BLaER1 (cell line): ENCODE results near the gene CYB561.

Experiments
- H3K27ac ChIP-seq: shearing (Covaris generic); formaldehyde crosslinking; 2 replicates; pipeline ENCODE4 v1.8.1; 2022
- H3K27me3 ChIP-seq: shearing (Covaris generic); formaldehyde crosslinking; 2 replicates; pipeline ENCODE4 v1.8.1; 2022
- H3K36me3 ChIP-seq: shearing (Covaris generic); formaldehyde crosslinking; 2 replicates; pipeline ENCODE4 v1.8.1; 2022
- H3K4me1 ChIP-seq: shearing (Covaris generic); formaldehyde crosslinking; 2 replicates; pipeline ENCODE4 v1.8.1; 2022
- H3K4me2 ChIP-seq: shearing (Covaris generic); formaldehyde crosslinking; 2 replicates; pipeline ENCODE4 v1.8.1; 2022
- H3K4me3 ChIP-seq: shearing (Covaris generic); formaldehyde crosslinking; 2 replicates; pipeline ENCODE4 v1.8.1; 2022
- H3K9ac ChIP-seq: shearing (Covaris generic); formaldehyde crosslinking; 2 replicates; pipeline ENCODE4 v1.8.1; 2022
- H3K9me3 ChIP-seq: shearing (Covaris generic); formaldehyde crosslinking; 2 replicates; pipeline ENCODE4 v1.8.1; 2022
- H4K20me1 ChIP-seq: shearing (Covaris generic); formaldehyde crosslinking; 2 replicates; pipeline ENCODE4 v1.8.1; 2022
- Cebpa-rat ChIP-seq: shearing (Covaris generic); IDR thresholded peaks from 2 replicates; pipeline ENCODE4 v1.8.1; 2022

CYB561 gene

DNA sequence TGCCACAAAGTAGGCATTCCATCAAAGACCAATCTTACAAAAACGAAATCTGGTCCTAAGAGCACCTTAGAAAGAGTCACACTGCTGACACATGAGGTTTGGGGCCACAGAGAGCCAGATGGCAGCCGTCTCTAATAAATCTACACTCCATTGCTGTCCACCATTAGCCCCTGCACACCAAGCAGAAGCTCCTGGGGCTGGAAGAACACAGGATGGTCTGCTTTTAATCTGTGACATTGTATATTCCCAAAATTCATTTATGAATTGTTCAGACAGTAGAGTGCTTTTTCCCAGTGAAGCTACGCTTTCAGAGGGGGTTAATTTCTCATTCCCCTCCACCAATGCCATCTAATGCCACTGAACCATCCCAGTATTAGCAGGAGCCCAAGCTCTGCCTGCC lies 1.6 kb downstream of the CYB561 start:
- H3K27me3 ChIP-seq: peaks cover 30% of the 10 kb centered on the region
- no peak overlapping the region for H3K27ac ChIP-seq
- no peaks in the 10 kb centered on the region for H3K9me3 ChIP-seq
- peaks cover 42% of the 10 kb centered on the region for H3K4me1 ChIP-seq
- no peak overlapping the region for H3K4me2 ChIP-seq
- no peaks in the 10 kb centered on the region for H3K36me3 ChIP-seq
- H3K9ac ChIP-seq: no peak overlapping the region
- H4K20me1 ChIP-seq: peaks cover 11% of the 10 kb centered on the region; the same call in 1 of the 2 replicates
- no peak for TF ChIP-seq Cebpa-rat
- H3K4me3 ChIP-seq: no peak overlapping the region

DNA sequence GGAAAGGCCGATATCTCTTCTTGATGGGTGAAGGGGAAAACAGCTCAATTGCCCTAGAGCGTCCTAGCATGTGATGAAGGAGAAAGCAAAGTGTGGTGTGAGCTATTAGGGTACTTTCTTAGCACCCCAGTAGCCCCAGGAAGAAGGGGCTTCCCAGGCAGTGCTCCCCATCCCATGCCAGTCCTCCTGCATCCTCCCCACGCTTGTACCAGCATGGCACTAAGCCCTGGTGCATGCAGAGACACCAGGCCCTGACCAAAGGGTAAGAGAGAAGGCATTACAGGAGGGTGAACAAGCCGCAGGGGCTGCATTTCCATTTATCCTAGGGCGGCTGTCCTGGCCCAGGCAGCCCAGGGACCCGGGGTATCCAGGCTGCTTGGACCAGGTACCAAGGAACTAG lies 3.1 kb downstream of the CYB561 start:
- no peaks in the 10 kb centered on the region for H3K36me3 ChIP-seq
- H3K9ac ChIP-seq: no peak overlapping the region
- H3K4me1 ChIP-seq: peaks cover 42% of the 10 kb centered on the region
- H3K4me2 ChIP-seq: no peak overlapping the region
- H3K4me3 ChIP-seq: no peak overlapping the region
- peaks cover 30% of the 10 kb centered on the region for H3K27me3 ChIP-seq
- TF ChIP-seq Cebpa-rat: no peak
- peaks cover 11% of the 10 kb centered on the region; the same call in 1 of the 2 replicates for H4K20me1 ChIP-seq
- H3K27ac ChIP-seq: no peak overlapping the region
- H3K9me3 ChIP-seq: no peaks in the 10 kb centered on the region

DNA sequence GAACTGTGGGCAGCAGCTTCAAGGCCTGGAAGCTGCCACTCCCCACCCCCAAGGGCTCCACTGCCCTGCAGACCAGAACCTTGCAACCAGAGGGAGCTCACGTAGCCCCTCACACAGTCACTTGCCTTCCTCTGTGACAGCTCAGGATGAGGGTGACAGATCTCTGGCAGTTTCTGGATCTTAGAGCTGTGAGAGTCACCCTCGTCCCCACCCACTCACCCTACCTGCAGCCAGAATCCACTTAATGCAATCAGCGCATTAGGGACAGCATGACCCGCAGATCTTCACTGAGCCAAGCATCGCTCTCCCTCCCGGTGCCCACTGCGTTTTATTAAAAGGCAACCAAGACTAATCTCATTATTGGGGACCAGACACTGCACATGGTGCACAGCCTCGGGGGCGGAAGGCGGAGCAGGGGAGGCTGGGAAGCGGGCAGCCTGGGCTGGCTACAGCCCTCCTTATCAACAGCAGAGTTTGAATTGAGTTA lies 3.5 kb downstream of the CYB561 start:
- Histone ChIP-seq H3K36me3 (no peaks in the 10 kb centered on the region), H3K4me3 (no peak overlapping the region), H3K27me3 (peaks cover 30% of the 10 kb centered on the region), H3K9me3 (no peaks in the 10 kb centered on the region), H3K9ac (no peak overlapping the region), H3K4me1 (peaks cover 38% of the 10 kb centered on the region), H4K20me1 (peaks cover 11% of the 10 kb centered on the region; the same call in 1 of the 2 replicates), H3K4me2 (no peak overlapping the region), H3K27ac (no peak overlapping the region)
- no peak for TF ChIP-seq Cebpa-rat

GRCh38 chr17:63442074-63442473 lies 4.0 kb downstream of the CYB561 start:
- Histone ChIP-seq H3K36me3 (no peaks in the 10 kb centered on the region), H3K9me3 (no peaks in the 10 kb centered on the region), H3K9ac (no peak overlapping the region), H3K27ac (no peak overlapping the region), H3K4me1 (peaks cover 36% of the 10 kb centered on the region), H3K27me3 (peaks cover 30% of the 10 kb centered on the region), H4K20me1 (peaks cover 11% of the 10 kb centered on the region; the same call in 1 of the 2 replicates), H3K4me2 (no peak overlapping the region), H3K4me3 (no peak overlapping the region)
- no peak for TF ChIP-seq Cebpa-rat

GRCh38 chr17:63441654-63442053 lies 4.5 kb downstream of the CYB561 start:
- Histone ChIP-seq H3K27me3 (peaks cover 25% of the 10 kb centered on the region), H3K9ac (no peak overlapping the region)

DNA sequence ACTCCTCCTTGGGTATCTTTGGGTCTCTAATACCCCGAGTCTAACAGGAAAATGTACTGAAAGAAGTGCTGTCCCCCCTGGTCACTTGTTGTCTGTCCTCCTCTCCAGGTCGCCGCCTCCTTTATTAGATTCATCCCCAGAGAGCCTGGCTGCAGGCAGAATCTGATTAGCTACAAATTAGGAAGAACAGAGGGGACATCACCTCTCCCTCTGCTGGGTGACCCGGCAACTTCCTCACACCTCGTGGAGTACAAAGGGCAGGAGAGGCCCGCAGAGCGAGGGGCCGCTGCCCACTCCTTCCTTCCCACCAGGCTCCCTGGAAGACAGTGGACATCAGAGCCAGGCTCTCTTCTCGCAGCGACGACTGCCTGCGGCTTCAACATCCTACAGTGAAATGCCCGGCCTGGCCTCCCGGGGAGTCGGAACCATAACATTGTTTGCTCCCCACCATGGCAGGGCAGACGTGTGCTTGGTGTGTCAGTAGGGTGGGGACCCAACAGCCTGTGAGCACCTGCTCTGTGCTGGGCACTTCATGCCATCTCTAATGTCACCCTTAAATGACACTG lies 5.3 kb downstream of the CYB561 start:
- Histone ChIP-seq H3K27me3 (peaks cover 17% of the 10 kb centered on the region), H3K9me3 (no peaks in the 10 kb centered on the region), H3K4me3 (no peak overlapping the region), H3K36me3 (no peaks in the 10 kb centered on the region), H3K4me2 (no peak overlapping the region), H4K20me1 (peaks cover 11% of the 10 kb centered on the region; the same call in 1 of the 2 replicates), H3K9ac (no peak overlapping the region), H3K27ac (no peak overlapping the region), H3K4me1 (peaks cover 37% of the 10 kb centered on the region)
- TF ChIP-seq Cebpa-rat: no peak

More at GRCh38 chr17:63441654-63442053, 4.5 kb downstream of the CYB561 start:
- no peak for TF ChIP-seq Cebpa-rat
- Histone ChIP-seq H3K4me2 (no peak overlapping the region), H4K20me1 (peaks cover 11% of the 10 kb centered on the region; the same call in 1 of the 2 replicates), H3K4me1 (peaks cover 36% of the 10 kb centered on the region), H3K9me3 (no peaks in the 10 kb centered on the region), H3K27ac (no peak overlapping the region), H3K36me3 (no peaks in the 10 kb centered on the region), H3K4me3 (no peak overlapping the region)

- Histone ChIP-seq H3K27ac (no peak overlapping the region), H4K20me1 (peaks cover 11% of the 10 kb centered on the region; the same call in 1 of the 2 replicates), H3K36me3 (no peaks in the 10 kb centered on the region), H3K4me3 (no peak overlapping the region), H3K4me2 (peak overlapping the region; percentile 56), H3K4me1 (peaks cover 40% of the 10 kb centered on the region), H3K9me3 (no peaks in the 10 kb centered on the region), H3K27me3 (peaks cover 11% of the 10 kb centered on the region), H3K9ac (no peak overlapping the region)
- no peak for TF ChIP-seq Cebpa-rat
Observed at GRCh38 chr17:63440127-63440769, 5.9 kb downstream of the CYB561 start.

- peaks cover 46% of the 10 kb centered on the region for H3K4me1 ChIP-seq
- H3K4me3 ChIP-seq: no peak overlapping the region
- no peaks in the 10 kb centered on the region for H3K36me3 ChIP-seq
- H3K9ac ChIP-seq: no peak overlapping the region
- no peak for TF ChIP-seq Cebpa-rat
- peaks cover 11% of the 10 kb centered on the region; the same call in 1 of the 2 replicates for H4K20me1 ChIP-seq
- peak overlapping the region; percentile 56 for H3K4me2 ChIP-seq
- no peak overlapping the region for H3K27ac ChIP-seq
- H3K27me3 ChIP-seq: peaks cover 6% of the 10 kb centered on the region
- no peaks in the 10 kb centered on the region for H3K9me3 ChIP-seq
Observed at GRCh38 chr17:63439687-63440086, 6.4 kb downstream of the CYB561 start.

DNA sequence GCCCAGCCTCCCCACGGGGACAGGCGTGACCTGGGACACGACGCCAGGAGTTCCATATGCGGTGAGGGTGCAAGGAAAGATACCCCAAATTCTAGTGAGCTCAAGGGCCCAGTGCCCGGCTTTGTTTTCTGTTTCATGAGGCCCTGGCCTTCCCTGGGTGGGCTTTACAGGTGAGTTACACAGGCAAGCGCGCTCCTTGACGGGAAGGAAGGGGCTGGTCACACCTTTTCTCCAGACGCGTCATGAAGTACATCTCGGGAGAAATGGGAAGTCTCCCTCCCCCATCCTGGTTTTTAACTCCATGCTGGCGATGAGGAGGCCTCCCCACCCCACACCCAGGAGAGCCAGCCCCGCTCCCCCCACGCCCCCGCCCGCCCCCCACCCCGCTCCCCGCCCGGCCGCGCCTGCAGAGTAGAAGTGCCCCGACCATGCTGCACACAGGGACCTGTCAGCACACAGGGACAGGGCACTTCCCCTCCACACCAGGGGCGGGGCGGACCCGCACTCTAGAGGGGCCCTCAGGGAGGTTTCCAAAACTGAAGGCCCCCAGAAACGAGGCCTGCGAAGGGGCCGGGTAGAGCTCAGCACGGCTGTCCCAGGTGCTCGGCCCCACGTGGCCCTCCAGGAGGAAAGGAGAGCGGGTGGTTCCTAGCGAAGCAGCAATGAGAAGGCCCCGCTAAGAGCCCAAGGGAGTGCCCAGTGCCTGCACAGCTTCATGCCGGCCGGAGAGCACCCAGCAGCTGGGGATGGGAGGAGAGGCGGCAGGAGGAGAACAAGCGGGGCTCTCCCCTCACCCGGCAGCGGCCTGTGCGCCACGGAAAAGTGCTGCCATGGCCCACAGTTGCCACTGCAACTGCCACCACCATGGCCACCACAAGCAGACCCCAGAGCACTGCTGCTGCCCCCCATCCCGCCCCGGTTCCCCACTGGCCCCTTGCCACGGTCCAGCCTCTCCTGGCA lies 7.7 kb downstream of the CYB561 start:
- H3K36me3 ChIP-seq: no peaks in the 10 kb centered on the region
- TF ChIP-seq Cebpa-rat: no peak
- no peaks in the 10 kb centered on the region for H3K27me3 ChIP-seq
- H3K9ac ChIP-seq: no peak overlapping the region
- H3K4me2 ChIP-seq: peak overlapping the region; percentile 56; the same call in 1 of the 2 replicates
- H3K4me3 ChIP-seq: no peak overlapping the region
- no peaks in the 10 kb centered on the region for H3K9me3 ChIP-seq
- H3K27ac ChIP-seq: 0 out of 2 replicates have a peak overlapping the region, but pooled peaks have one; percentile 26
- peaks cover 59% of the 10 kb centered on the region for H3K4me1 ChIP-seq
- H4K20me1 ChIP-seq: peaks cover 11% of the 10 kb centered on the region; the same call in 1 of the 2 replicates
